Measurements from ENCODE around the gene ARHGAP1. TPM values are rescaled to one million over a fixed set of nuclear protein-coding genes. Genes with fewer than 3 reads are reported as not detected.
A peak's percentile ranks its signal among the peaks of the same experiment; 100 is the strongest.
"Not testable (repeated sequence)": the region's sequence is repeated elsewhere in the genome, so short reads cannot be mapped to it uniquely, and the experiment has no call there.

The ARHGAP1 gene
- total RNA-seq, 1 donor from 2014 or later, result 138 TPM

DNA sequence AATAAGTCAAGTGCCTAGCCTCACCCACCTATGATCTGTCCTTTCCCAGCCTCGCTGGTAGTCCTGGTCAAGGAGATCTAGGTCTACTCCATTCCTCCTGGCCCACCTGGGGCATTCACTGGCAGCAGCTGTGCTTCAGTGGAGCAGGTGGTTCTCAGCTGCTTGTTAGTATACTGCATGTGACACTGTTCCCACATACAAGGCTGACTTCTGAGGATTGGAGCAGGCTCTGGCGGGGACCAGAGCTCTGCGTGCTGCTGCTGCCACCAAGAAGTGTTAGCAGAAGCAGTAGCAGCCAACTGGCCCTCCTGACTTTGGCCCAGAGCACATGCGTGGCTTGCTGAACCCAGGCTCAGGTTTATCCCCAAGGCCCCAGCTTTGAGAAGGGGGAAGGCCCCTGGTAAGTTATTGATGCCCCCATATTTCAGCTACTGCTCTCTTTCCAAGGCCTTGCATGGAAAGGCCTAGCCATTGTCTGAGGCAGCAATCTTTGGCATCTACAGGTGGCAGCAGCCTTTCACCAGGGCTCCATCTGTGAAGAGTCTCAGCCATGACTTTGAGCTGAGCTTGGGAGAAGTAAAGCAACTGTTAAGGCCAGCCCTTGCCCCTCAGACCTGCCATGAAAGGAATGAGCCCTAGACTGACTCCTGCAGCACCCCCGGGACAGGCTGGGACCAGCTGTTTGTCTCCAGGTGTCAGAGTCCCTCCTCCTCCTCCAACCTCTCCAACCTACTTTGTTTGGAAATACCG lies 26.5 kb downstream of the ARHGAP1 start:
- no peak for DNase-seq (ENCODE audit: low spot score)

DNA sequence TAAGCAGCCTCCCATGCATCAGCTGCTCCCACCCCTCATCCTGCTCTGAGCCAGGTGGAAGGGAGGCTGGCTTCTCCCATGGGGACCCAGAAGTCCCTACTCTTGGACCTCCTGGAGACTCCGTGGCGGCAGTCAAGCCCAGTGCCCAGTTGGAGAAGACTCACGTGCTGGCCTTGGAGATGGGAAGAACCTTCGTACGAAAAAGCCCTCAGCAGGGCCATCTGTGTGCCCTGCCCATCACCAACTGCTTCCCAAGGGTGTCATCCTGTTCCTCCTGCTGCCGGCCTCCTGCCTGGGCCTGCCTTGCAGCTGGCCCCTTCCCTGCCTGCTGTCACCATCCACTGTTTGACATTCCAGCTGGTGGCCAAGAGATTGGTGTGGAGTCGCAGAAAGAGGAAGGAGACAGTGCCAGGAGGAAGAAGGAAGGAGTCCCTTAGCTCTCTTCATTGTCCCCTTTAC lies 28.0 kb downstream of the ARHGAP1 start:
- DNase-seq (ENCODE audit: low spot score), result no peak

GRCh38 chr11:46671958-46672315 lies 28.5 kb downstream of the ARHGAP1 start:
- DNase-seq (ENCODE audit: low spot score), result no peak

DNA sequence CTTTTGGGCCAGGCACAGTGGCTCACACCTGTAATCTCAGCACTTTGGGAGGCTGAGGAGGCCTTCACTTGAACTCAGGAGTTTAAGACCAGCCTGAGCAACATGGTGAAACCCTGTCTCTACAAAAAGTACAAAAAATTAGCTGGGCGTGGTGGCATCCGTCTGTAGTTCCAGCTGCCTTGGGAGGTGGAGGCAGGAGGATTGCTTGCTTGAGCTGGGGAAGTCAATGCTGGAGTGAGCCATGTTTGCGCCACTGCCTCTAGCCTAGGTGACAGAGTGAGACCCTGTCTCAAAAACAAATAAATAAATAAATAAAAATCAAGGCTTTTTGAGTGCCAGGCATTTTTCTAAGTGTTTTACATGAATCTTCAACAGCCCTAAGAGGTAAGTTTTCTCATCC lies 29.9 kb downstream of the ARHGAP1 start:
- not testable (repeated sequence) for DNase-seq (ENCODE audit: low spot score)

DNA sequence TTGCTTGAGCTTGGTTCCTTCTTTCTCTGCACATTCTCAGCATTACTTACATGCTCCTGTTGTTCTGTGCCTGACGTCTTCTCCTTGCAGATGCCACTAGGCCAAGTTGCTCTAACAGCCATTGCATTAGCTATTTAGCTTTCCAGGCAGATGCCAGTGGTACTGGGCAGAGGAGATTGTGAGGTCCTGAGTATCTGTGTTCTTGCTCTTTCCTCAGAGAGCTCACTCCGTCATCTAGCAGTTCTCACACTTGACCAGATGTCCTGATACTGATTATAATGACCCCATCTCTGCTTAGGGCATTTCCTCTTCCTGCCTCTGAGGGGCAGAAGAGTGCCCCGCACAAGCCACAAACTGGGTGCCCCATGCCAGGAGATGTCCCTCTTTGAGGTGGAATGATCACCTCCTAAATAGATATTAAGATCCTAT lies 30.7 kb downstream of the ARHGAP1 start:
- no peak for DNase-seq (ENCODE audit: low spot score)

DNA sequence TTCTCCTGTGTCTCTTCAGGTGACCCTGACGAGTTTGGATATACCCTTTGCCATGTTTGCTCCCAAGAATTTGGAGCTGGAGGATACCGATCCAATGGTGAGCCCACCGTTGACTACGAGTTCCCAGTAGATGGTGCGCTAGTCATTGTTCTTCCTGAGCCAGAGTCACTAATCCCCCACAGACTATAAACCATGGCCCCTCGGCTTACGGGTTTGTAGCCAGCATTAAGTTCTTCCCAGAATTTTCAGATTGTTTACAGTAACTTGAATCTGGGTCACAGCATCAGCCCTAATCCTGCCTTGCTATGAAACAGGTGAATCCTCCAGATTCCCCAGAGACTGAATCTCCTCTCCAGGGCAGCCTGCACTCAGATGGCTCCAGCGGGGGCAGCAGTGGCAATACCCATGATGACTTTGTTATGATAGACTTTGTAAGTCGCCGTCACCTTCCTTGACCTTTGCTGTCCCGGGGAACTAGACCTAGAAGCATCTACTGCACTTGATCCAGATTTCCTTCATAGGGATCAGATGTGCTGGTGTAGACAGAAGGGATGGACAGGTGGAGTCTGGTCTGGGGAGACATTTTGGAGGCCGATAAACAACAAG lies 31.8 kb downstream of the ARHGAP1 start:
- DNase-seq (ENCODE audit: low spot score), result no peak

- no peak for DNase-seq (ENCODE audit: low spot score)
These were observed 33.4 kb downstream of the ARHGAP1 start for GRCh38 chr11:46667043-46667481.

- no peak for DNase-seq (ENCODE audit: low spot score)
These were observed 33.9 kb downstream of the ARHGAP1 start for GRCh38 chr11:46666516-46666915.

DNA sequence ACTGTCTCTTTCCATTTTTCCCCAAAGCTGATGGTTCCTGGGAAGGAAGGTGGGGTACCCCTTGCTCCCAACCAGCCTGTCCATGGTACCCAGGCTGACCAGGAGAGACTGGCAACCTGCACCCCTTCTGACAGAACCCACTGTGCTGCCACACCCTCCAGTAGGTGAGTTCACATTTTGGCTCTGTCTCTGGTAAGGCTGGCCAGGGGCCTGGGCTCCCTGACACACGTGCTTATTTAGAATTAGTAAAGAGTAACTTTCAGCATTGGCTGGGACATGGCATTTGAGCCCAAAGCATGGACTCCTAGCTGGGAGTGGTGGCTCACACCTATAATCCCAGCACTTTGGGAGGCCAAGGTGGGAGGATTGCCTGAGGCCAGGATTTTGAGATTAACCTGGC lies 35.1 kb downstream of the ARHGAP1 start:
- DNase-seq (ENCODE audit: low spot score), result no peak

DNA sequence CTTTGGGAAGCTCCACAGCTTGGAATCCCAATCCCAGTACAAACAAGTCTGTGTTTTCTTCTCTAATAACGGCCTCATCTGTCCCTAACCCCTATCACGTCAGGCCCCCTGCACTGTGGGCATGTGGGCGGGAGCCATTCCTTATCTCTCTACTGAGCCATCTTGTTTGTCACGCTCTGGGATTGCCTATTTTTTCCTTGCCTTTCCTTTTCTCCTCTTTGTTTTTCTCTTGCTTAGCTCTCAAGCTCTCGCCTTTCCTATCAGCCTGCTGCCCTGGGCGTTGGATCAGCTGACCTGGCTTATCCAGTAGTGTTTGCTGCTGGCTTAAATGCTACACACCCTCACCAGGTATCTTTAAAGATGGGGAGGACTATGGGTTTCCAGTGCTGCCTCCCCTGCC lies 35.8 kb downstream of the ARHGAP1 start:
- DNase-seq (ENCODE audit: low spot score), result no peak

- no peak for DNase-seq (ENCODE audit: low spot score)
These were observed 37.0 kb downstream of the ARHGAP1 start for GRCh38 chr11:46663277-46663940.

GRCh38 chr11:46662366-46662765 lies 38.1 kb downstream of the ARHGAP1 start:
- no peak for DNase-seq (ENCODE audit: low spot score)

- DNase-seq (ENCODE audit: low spot score), result no peak
These were observed 38.6 kb downstream of the ARHGAP1 start for GRCh38 chr11:46661836-46662235.

DNA sequence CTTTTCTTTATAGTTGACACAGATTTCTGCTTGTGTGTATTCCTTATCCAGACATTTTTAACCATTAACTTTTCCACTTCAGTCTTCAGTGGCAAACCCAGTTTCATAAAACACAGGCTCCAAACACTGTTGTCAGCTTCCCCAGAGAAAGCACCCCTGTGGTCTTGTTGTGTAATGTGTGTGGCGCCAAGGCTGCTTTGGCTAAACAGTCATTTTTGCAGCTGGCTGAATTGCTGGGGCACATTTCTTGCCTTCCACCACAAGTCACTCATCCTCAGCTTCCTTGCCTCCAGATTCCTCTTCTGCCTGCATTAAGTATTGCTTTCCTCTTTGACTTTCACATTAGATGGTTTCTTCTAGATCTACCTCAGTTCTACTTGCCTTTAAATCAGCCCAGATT lies 40.5 kb downstream of the ARHGAP1 start:
- no peak for DNase-seq (ENCODE audit: low spot score)

- DNase-seq (ENCODE audit: low spot score), result no peak
These were observed 42.2 kb downstream of the ARHGAP1 start for GRCh38 chr11:46658259-46658658.

DNA sequence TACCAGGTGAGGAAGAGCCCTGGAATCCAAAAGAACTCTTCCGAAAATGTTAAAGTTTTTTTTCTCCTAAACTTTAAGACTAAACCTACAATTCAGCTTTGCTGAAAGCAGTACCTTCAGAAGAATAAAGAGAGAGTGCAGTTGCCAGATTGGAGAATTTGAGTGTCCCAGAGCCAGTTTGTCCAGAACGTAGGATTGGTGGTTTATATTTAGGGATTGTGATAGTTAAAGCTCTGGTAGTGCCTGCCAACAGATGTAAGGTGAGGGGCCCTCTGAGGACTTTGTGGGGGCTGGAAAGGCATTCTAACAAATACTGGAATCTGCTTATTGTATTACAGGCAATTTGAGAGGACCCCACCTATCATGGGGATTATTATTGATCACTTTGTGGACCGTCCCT lies 43.2 kb downstream of the ARHGAP1 start:
- DNase-seq (ENCODE audit: low spot score), result no peak

GRCh38 chr11:46655631-46656030 lies 44.8 kb downstream of the ARHGAP1 start:
- no peak for DNase-seq (ENCODE audit: low spot score)

DNA sequence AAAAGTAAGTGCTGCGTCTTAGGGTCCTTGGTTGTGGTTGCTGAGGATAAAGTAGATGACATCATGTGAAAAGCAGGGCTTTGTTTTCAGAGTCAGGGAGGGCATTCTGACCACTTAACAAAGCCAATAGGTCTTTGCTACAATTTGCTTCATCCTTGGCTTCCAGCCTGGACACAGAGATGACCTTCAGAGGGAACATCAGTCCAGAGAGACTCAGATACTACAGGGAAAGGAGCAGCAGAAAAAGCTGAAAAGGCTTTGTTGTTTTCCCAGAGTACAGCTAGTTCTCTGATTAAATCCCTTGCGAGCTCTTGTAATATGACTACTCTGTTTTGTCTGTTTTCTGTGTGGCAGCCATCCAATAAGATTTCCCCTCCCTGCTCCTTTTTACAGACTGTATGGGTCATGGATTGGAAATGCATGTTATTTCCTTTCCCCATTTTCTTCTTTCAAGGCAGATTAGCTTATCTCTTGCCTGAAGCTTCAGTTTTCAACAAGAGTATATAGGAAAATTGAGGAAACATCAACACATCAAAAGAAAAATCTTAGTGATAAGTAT lies 51.2 kb downstream of the ARHGAP1 start:
- DNase-seq (ENCODE audit: low spot score), result peak; percentile 32

GRCh38 chr11:46643986-46644385 lies 56.4 kb downstream of the ARHGAP1 start:
- no peak for DNase-seq (ENCODE audit: low spot score)

- DNase-seq (ENCODE audit: low spot score), result no peak
These were observed 56.9 kb downstream of the ARHGAP1 start for GRCh38 chr11:46643531-46643930.

DNA sequence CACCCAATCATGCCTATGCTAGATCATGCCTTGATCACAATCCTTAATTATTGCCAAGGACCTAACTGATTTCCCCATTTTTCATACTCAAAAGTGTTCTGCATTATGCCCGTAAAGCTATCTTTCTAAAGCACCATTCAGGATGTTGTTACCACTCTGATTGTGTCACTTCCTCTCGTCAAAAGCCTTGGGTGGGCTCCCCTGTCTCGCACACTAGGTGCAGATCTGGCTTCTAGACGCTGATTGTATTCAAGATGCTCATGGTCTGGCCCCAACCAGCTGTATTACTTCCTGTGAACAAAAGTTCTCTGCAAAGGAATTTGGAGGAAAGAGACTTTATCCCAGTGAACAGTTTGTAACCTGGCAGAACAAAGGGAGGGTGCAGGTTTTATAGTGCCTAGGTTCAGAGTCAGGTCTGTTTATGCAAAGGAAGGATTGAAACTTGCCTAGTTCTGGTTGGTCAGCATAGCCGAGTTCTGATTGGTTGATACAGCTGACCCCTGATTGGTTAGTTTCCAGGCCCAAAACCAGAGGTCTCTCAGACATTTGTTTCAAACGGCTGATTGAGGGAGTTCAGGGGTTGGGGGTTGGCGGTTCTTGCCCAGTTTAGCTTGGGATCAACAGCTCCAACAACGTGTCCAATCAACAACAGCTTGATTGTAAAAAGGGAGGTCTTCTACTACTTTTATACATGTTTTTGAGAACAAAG lies 57.6 kb downstream of the ARHGAP1 start:
- no peak for DNase-seq (ENCODE audit: low spot score)

DNA sequence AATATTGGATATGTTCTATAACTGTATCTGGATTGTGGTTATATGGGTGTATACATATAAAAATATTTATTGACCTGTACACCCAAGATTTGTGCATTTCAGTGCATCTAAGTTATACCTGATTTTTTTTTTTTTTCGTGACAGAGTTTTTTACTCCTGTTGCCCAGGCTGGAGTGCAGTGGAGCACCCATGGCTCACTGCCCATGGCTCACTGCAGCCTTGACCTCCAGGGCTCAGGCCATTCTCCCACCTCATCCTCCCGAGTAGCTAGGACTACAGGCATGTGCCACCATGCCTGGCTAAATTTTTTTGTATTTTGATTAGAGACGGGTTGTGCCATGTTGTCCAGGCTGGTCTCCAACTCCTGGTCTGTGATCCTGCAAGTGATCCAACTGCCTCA lies 58.8 kb downstream of the ARHGAP1 start:
- DNase-seq (ENCODE audit: low spot score), result no peak
